A673 (cell line): ENCODE data around the gene ZNF280D. TPM values are rescaled to one million over a fixed set of nuclear protein-coding genes. Genes with fewer than 3 reads are reported as not detected.

Experiments used
- BruUV-seq: library from RNA; stranded (reverse); fragments of 400-500 nt; replicated peaks from 2 replicates; lab custom pipeline; 2021; lab: Mats Ljungman, UMichigan
- CTCF ChIA-PET: fragments of 300-600 bp; sonication (Branson Sonifier 250); formaldehyde crosslinking; loops from one replicate; lab custom pipeline; 2022; ENCODE audit warnings: antibody characterized with exemption; lab: Charles Lee
- POLR2A ChIA-PET: fragments of 300-600 bp; sonication (Branson Sonifier 250); formaldehyde crosslinking; loops from one replicate; lab custom pipeline; 2022; ENCODE audit warnings: antibody characterized with exemption; ENCODE audit not compliant: low non-redundant PET; lab: Charles Lee
- DNase-seq: peaks from one replicate; pipeline ENCODE4 v3.0.0-alpha.2; 2015; ENCODE audit warnings: low spot score
- H3K27ac ChIP-seq: fragments of 200-600 bp; sonication (generic); 2 replicates; pipeline ENCODE4 v1.5.1; 2016; ENCODE audit warnings: mixed run types, low read depth, mild to moderate bottlenecking, mixed read lengths, antibody characterized with exemption, low read length; ENCODE audit not compliant: poor library complexity, severe bottlenecking
- H3K27me3 ChIP-seq: fragments of 200-600 bp; sonication (generic); replicated peaks from 2 replicates; pipeline ENCODE4 v1.6.1; 2017; ENCODE audit warnings: mixed run types, low read depth, mild to moderate bottlenecking, mixed read lengths, antibody characterized with exemption, low read length; ENCODE audit not compliant: insufficient read depth, poor library complexity
- H3K36me3 ChIP-seq: fragments of 200-600 bp; sonication (generic); 2 replicates; pipeline ENCODE4 v1.6.1; 2016; ENCODE audit warnings: mixed run types, mild to moderate bottlenecking, mixed read lengths, antibody characterized with exemption, low read length; ENCODE audit not compliant: insufficient read depth, poor library complexity, severe bottlenecking
- H3K4me1 ChIP-seq: fragments of 200-600 bp; sonication (generic); 2 replicates; pipeline ENCODE4 v1.6.1; 2017; ENCODE audit warnings: mixed run types, mild to moderate bottlenecking, mixed read lengths, antibody characterized with exemption, low read length; ENCODE audit not compliant: insufficient read depth, poor library complexity, severe bottlenecking
- H3K4me3 ChIP-seq: fragments of 200-600 bp; sonication (generic); 2 replicates; pipeline ENCODE4 v1.5.1; 2016; ENCODE audit warnings: low read depth, mixed run types, mild to moderate bottlenecking, mixed read lengths, low read length; ENCODE audit not compliant: poor library complexity, severe bottlenecking
- H3K9me3 ChIP-seq: fragments of 200-600 bp; sonication (generic); 2 replicates; pipeline ENCODE4 v1.6.1; 2016; ENCODE audit warnings: mixed run types, low read depth, mild to moderate bottlenecking, mixed read lengths, antibody characterized with exemption, low read length; ENCODE audit not compliant: poor library complexity, severe bottlenecking
- CTCF ChIP-seq: fragments of 300-800, 200-600 bp; sonication (generic); conservative IDR thresholded peaks from 2 replicates; pipeline ENCODE4 v1.5.1; 2017; ENCODE audit warnings: low read depth, mild to moderate bottlenecking, antibody characterized with exemption, low read length, moderate library complexity, mixed read lengths
- EZH2 ChIP-seq: fragments of 200-600 bp; sonication (generic); IDR thresholded peaks from 2 replicates; pipeline ENCODE4 v1.6.1; 2017; ENCODE audit warnings: borderline replicate concordance, low read depth, mild to moderate bottlenecking, mixed read lengths, antibody characterized with exemption, low read length; ENCODE audit not compliant: poor library complexity, severe bottlenecking
- intact Hi-C: fragments of 100-400 bp; cut with micrococcal nuclease; formaldehyde crosslinking; loops from one replicate; pipeline ENCODE4 v1.10.0; 2022; ENCODE audit not compliant: unreplicated experiment
- total RNA-seq: library from RNA; stranded (reverse); gene quantifications from 2 replicates; pipeline ENCODE4 v1.2.3, GENCODE V29; 2021

The ZNF280D gene
- total RNA-seq, 1 experiment from 2014 or later: 44.1 TPM

GRCh38 chr15:56749982-56750381 is 16.7 kb upstream of the ZNF280D start:
- H3K9me3 ChIP-seq: no peaks in the 10 kb centered on the region
- no TSS peak for BruUV-seq
- intact Hi-C loops: no loop called here
- no peak overlapping the region for H3K4me3 ChIP-seq
- H3K27me3 ChIP-seq: no peaks in the 10 kb centered on the region
- ChIA-PET CTCF (no interaction called here), POLR2A (no interaction called here)
- no peak overlapping the region for H3K27ac ChIP-seq
- TF ChIP-seq CTCF (no peak), EZH2 (no peak)
- peaks cover 3% of the 10 kb centered on the region for H3K4me1 ChIP-seq
- DNase-seq: no peak
- H3K36me3 ChIP-seq: no peaks in the 10 kb centered on the region

GRCh38 chr15:56744701-56745683 is 11.7 kb upstream of the ZNF280D start:
- POLR2A ChIA-PET: no interaction called here
- intact Hi-C loops: no loop called here

GRCh38 chr15:56741541-56741940 is 8.2 kb upstream of the ZNF280D start:
- H3K4me1 ChIP-seq: peaks cover 10% of the 10 kb centered on the region
- ChIA-PET POLR2A (no interaction called here), CTCF (no interaction called here)
- BruUV-seq: no TSS peak
- no peak overlapping the region for H3K27ac ChIP-seq
- no peaks in the 10 kb centered on the region for H3K36me3 ChIP-seq
- H3K9me3 ChIP-seq: no peaks in the 10 kb centered on the region
- no peaks in the 10 kb centered on the region for H3K27me3 ChIP-seq
- H3K4me3 ChIP-seq: no peak overlapping the region
- no peak for DNase-seq
- TF ChIP-seq EZH2 (no peak), CTCF (no peak)
- intact Hi-C loops: no loop called here

More at GRCh38 chr15:56744701-56745683, 11.7 kb upstream of the ZNF280D start:
- Histone ChIP-seq H3K27ac (no peak overlapping the region), H3K36me3 (no peaks in the 10 kb centered on the region), H3K9me3 (no peaks in the 10 kb centered on the region), H3K4me3 (no peak overlapping the region), H3K27me3 (no peaks in the 10 kb centered on the region), H3K4me1 (no peaks in the 10 kb centered on the region)
- no peak for TF ChIP-seq EZH2
- no peak for TF ChIP-seq CTCF
- DNase-seq: no peak
- CTCF ChIA-PET: no interaction called here
- BruUV-seq: no TSS peak
